GM19238 (cell line): ENCODE results near the gene C19orf25.
A peak's percentile ranks its signal among the peaks of the same experiment; 100 is the strongest.

Source experiments
- DNase-seq: peaks from one replicate; pipeline ENCODE4 v3.0.0; 2011; ENCODE audit warnings: low spot score; ENCODE audit not compliant: insufficient read length

The C19orf25 gene

GRCh38 chr19:1496714-1497577 is 17.9 kb upstream of the C19orf25 start:
- no peak for DNase-seq

GRCh38 chr19:1495799-1496713 is 17.0 kb upstream of the C19orf25 start:
- DNase-seq: no peak

GRCh38 chr19:1495051-1495798 is 16.2 kb upstream of the C19orf25 start:
- no peak for DNase-seq

- DNase-seq: no peak
Observed at GRCh38 chr19:1494115-1494815, 15.2 kb upstream of the C19orf25 start.

- no peak for DNase-seq
Observed at GRCh38 chr19:1492474-1493006, 13.5 kb upstream of the C19orf25 start.

- no peak for DNase-seq
Observed at GRCh38 chr19:1491849-1492170, 12.8 kb upstream of the C19orf25 start.

GRCh38 chr19:1491114-1491848 is 12.3 kb upstream of the C19orf25 start, which contains the start of gene REEP6:
REEP6 (plus strand) TSS chr19:1491181; CDS start chr19:1491270, 89 bp downstream.
- DNase-seq: no peak

- DNase-seq: peak; percentile 97
Observed at GRCh38 chr19:1490311-1491113, 11.5 kb upstream of the C19orf25 start, which contains the start of gene PCSK4. PCSK4 (minus strand) TSS chr19:1490350; CDS start chr19:1490346, 4 bp downstream.

- no peak for DNase-seq
Observed at GRCh38 chr19:1489463-1490310, 10.7 kb upstream of the C19orf25 start.

GRCh38 chr19:1488282-1488601 is 9.2 kb upstream of the C19orf25 start:
- DNase-seq: no peak

GRCh38 chr19:1487576-1488281 is 8.7 kb upstream of the C19orf25 start:
- no peak for DNase-seq

- DNase-seq: no peak
Observed at GRCh38 chr19:1486720-1487575, 7.9 kb upstream of the C19orf25 start.

- DNase-seq: no peak
Observed at GRCh38 chr19:1483979-1484428, 5.0 kb upstream of the C19orf25 start.

GRCh38 chr19:1483131-1483978 is 4.3 kb upstream of the C19orf25 start:
- no peak for DNase-seq

GRCh38 chr19:1482361-1483130 is 3.5 kb upstream of the C19orf25 start:
- DNase-seq: no peak
